ENCODE measurements around the gene SCYL1.

DNA sequence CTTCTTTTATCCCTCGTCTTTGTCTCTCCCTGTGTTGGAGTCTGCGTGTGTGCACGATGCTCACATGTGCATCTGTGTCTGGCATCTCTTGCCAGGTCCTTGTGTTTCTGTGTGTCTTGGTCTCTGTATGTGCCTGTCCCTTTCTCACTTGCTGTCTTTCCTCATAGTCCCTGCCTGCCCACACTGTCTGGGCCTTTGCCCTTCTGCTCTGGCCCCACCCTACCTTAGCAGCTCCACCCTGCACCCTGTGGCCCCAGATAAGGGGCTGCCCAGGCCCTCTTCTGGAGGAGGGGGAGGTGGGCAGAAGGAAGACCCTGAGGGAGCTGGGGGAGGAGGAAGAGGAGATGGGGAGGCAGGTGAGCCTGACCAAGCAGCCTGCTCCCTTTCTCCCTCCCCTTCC, 53.8 kb downstream of the SCYL1 start:
- TF ChIP-seq POLR2AphosphoS5 (IDR thresholded peaks at IDR 0.05; ENCODE audit: low read depth, low read length), result no peak
- TF ChIP-seq POLR2A (IDR thresholded peaks at IDR 0.05; ENCODE audit: low read depth, low read length), result no peak
